Endothelial cell of umbilical vein (primary cell): ENCODE measurements around the gene SCAANT1. TPM values are rescaled to one million over a fixed set of nuclear protein-coding genes. Genes with fewer than 3 reads are reported as not detected.

Experiments used
- BruUV-seq: library from RNA; stranded (reverse); fragments of 400-500 nt; replicated peaks from 2 replicates; lab custom pipeline; 2021; lab: Mats Ljungman, UMichigan
- CTCF ChIA-PET: fragments of 300-600, 350-600 bp; sonication (Branson Sonifier 250); formaldehyde crosslinking; loops from one replicate; lab custom pipeline; 2021; ENCODE audit warnings: antibody characterized with exemption, inconsistent platforms; lab: Charles Lee
- POLR2A ChIA-PET: fragments of 300-600, 350-600 bp; sonication (Branson Sonifier 250); formaldehyde crosslinking; loops from one replicate; lab custom pipeline; 2021; ENCODE audit warnings: antibody characterized with exemption, inconsistent platforms; lab: Charles Lee
- DNase-seq: peaks from one replicate; pipeline ENCODE4 v3.0.0-alpha.2; 2011; ENCODE audit warnings: low read depth, low spot score
- FAIRE-seq: peaks from 2 replicates; lab custom pipeline; 2011; peaks lifted over from hg19 to GRCh38; lab: Jason Lieb, UNC
- H2AFZ ChIP-seq: 2 replicates; pipeline ENCODE4 v1.6.0; 2012; ENCODE audit warnings: low read depth, low read length, control low read depth, inconsistent platforms
- H3K27ac ChIP-seq: 2 replicates; pipeline ENCODE4 v1.5.1; 2011; ENCODE audit warnings: low read depth, mild to moderate bottlenecking, control low read depth, low read length, moderate library complexity; ENCODE audit not compliant: insufficient read depth
- H3K27me3 ChIP-seq, 2 experiments: 2 replicates each; pipeline versions ENCODE4 v1.6.0 to v1.6.1; 2011; ENCODE audit warnings: low read length in 2 of 2, mixed read lengths in 1 of 2; ENCODE audit not compliant: control insufficient read depth in 2 of 2, insufficient read depth in 2 of 2
- H3K36me3 ChIP-seq, 2 experiments: 2 replicates in 1 of 2; 3 replicates in 1 of 2; pipeline ENCODE4 v1.5.1; 2011; ENCODE audit warnings: low read length in 2 of 2, mild to moderate bottlenecking in 1 of 2, moderate library complexity in 1 of 2; ENCODE audit not compliant: control insufficient read depth in 2 of 2, insufficient read depth in 2 of 2; ENCODE audit errors: extremely low read depth in 1 of 2
- H3K4me1 ChIP-seq: 3 replicates; pipeline ENCODE4 v1.5.1; 2011; ENCODE audit warnings: mild to moderate bottlenecking, low read length; ENCODE audit not compliant: control insufficient read depth, insufficient read depth; ENCODE audit errors: extremely low read depth
- H3K4me2 ChIP-seq: 2 replicates; pipeline ENCODE4 v1.6.1; 2011; ENCODE audit warnings: low read length, control low read depth, mixed read lengths; ENCODE audit not compliant: insufficient read depth
- H3K4me3 ChIP-seq, 3 experiments: fragments of 200-600 bp in 1 of 3; sonication (generic), shearing (Covaris generic) in 1 of 3; replicated peaks in 1 of 3; 2 replicates each; pipeline ENCODE4 v1.5.1; 2011 to 2016; ENCODE audit warnings: control low read depth in 3 of 3, low read length in 3 of 3, mild to moderate bottlenecking in 2 of 3, inconsistent platforms in 1 of 3, low read depth in 1 of 3, moderate library complexity in 1 of 3; ENCODE audit not compliant: insufficient read depth in 1 of 3
- H3K79me2 ChIP-seq: 2 replicates; pipeline ENCODE4 v1.6.0; 2012; ENCODE audit warnings: low read length, inconsistent platforms; ENCODE audit not compliant: control insufficient read depth, insufficient read depth
- H3K9ac ChIP-seq: replicated peaks from 2 replicates; pipeline ENCODE3; 2011; ENCODE audit warnings: low read length, control low read depth; ENCODE audit not compliant: insufficient read depth; ENCODE audit errors: extremely low read depth
- H3K9me1 ChIP-seq: replicated peaks from 3 replicates; pipeline ENCODE4 v1.6.0; 2011; ENCODE audit warnings: mild to moderate bottlenecking, low read length; ENCODE audit not compliant: control insufficient read depth, insufficient read depth; ENCODE audit errors: extremely low read depth
- H3K9me3 ChIP-seq: replicated peaks from 2 replicates; pipeline ENCODE4 v1.5.1; 2012; ENCODE audit warnings: low read length, inconsistent platforms; ENCODE audit not compliant: control insufficient read depth, insufficient read depth
- H4K20me1 ChIP-seq: replicated peaks from 2 replicates; pipeline ENCODE3; 2011; ENCODE audit warnings: mild to moderate bottlenecking, low read length; ENCODE audit not compliant: control insufficient read depth, insufficient read depth; ENCODE audit errors: extremely low read depth
- CTCF ChIP-seq, 2 donors: IDR thresholded peaks; 1 replicate in 1 of 2; 2 replicates in 1 of 2; pipeline ENCODE4 v1.5.1; 2011; ENCODE audit warnings: low read length in 2 of 2, mild to moderate bottlenecking in 2 of 2, moderate library complexity in 2 of 2, control low read depth in 1 of 2, inconsistent platforms in 1 of 2, low read depth in 1 of 2; ENCODE audit not compliant: insufficient read depth in 1 of 2; ENCODE audit errors: extremely low read depth in 1 of 2
- FOS ChIP-seq: IDR thresholded peaks from 2 replicates; pipeline ENCODE4 v1.6.1; 2011; ENCODE audit warnings: mild to moderate bottlenecking, low read length, moderate library complexity, borderline replicate concordance; ENCODE audit not compliant: insufficient read depth
- GATA2 ChIP-seq: IDR thresholded peaks from 2 replicates; pipeline ENCODE4 v1.7.0; 2011; ENCODE audit warnings: low read depth, mild to moderate bottlenecking, moderate library complexity, mixed read lengths, low read length; ENCODE audit not compliant: insufficient read length, insufficient read depth
- JUN ChIP-seq: IDR thresholded peaks from 2 replicates; pipeline ENCODE4 v1.6.1; 2011; ENCODE audit warnings: borderline replicate concordance, low read depth; ENCODE audit not compliant: insufficient read length, insufficient read depth
- MYC ChIP-seq: IDR thresholded peaks from one replicate; pipeline ENCODE4 v1.6.1; 2011; ENCODE audit warnings: mild to moderate bottlenecking, low read depth, low read length
- POLR2AphosphoS5 ChIP-seq: IDR thresholded peaks from 2 replicates; pipeline ENCODE4 v1.6.1; 2012; ENCODE audit warnings: low read depth, mild to moderate bottlenecking, control low read depth, low read length, moderate library complexity; ENCODE audit not compliant: insufficient read depth
- dilution Hi-C: fragments of 300-500 bp; cut with MboI; formaldehyde crosslinking; loops from one replicate; pipeline ENCODE4 v1.15.0; 2019; ENCODE audit warnings: low sequenced_read_pairs; ENCODE audit not compliant: extremely low pct_ligation_motif_present
- intact Hi-C: fragments of 100-400 bp; cut with micrococcal nuclease; formaldehyde crosslinking; loops from one replicate; pipeline ENCODE4 v1.10.0; 2022
- polyA plus RNA-seq, 4 experiments: library from polyadenylated mRNA; depleted of rRNA in 3 of 4; stranded (reverse) in 3 of 4; unstranded in 1 of 4; fragments of >200 nt; gene quantifications; 2 replicates each; pipeline versions ENCODE4 v1.2.1 to v1.2.3, GENCODE V29; 2011 to 2012; ENCODE audit warnings: missing spikeins in 1 of 4
- total RNA-seq: library from RNA; stranded (reverse); gene quantifications from 2 replicates; pipeline ENCODE4 v1.2.3, GENCODE V29; 2021

Gene SCAANT1
- total and polyA plus RNA-seq, 2 donors (not counting 3 experiments of a cell fraction or from before 2014, with no cell fraction given) = not detected

GRCh38 chr3:63940389-63940757 lies 28.2 kb upstream of the SCAANT1 start:
- no peak overlapping the region for H3K4me2 ChIP-seq
- H3K27ac ChIP-seq = peak overlapping the region; percentile 7
- FAIRE-seq (peak; percentile 12), DNase-seq (no peak)
- H3K79me2 ChIP-seq = peaks cover 76% of the 10 kb centered on the region
- H3K9me1 ChIP-seq = no peaks in the 10 kb centered on the region
- no peaks in the 10 kb centered on the region for H3K27me3 ChIP-seq
- TF ChIP-seq MYC = no peak
- no peak for TF ChIP-seq POLR2AphosphoS5
- TF ChIP-seq JUN = no peak
- no peak for TF ChIP-seq GATA2
- no peak for TF ChIP-seq FOS
- TF ChIP-seq CTCF (IDR thresholded peaks at IDR 0.05; ENCODE audit: extremely low read depth in 1 of 2, insufficient read depth in 1 of 2, low read depth in 1 of 2, low read length in 2 of 2) = no peak
- H4K20me1 ChIP-seq = peaks cover 5% of the 10 kb centered on the region
- BruUV-seq = no TSS peak
- ChIA-PET CTCF (interaction anchor here (1.0 kb wide), 1 partner anchor 20 kb away, joined by 4 read pairs; no protein-coding TSS in a partner anchor), POLR2A (no interaction called here)
- peaks cover 10% of the 10 kb centered on the region for H3K4me1 ChIP-seq
- intact Hi-C loops (no loop called here), dilution Hi-C loops (no loop called here)
- H3K9ac ChIP-seq = no peak overlapping the region
- no peaks in the 10 kb centered on the region for H3K9me3 ChIP-seq
- H3K4me3 ChIP-seq = no peak overlapping the region
- no peaks in the 10 kb centered on the region for H3K36me3 ChIP-seq
- H2AFZ ChIP-seq = no peak overlapping the region
